Left renal pelvis (tissue), 4 donors: ENCODE results near the gene TSC22D4. TPM values are rescaled to one million over a fixed set of nuclear protein-coding genes. Genes with fewer than 3 reads are reported as not detected.
"Not testable (repeated sequence)": the region's sequence is repeated elsewhere in the genome, so short reads cannot be mapped to it uniquely, and the experiment has no call there.

ENCODE experiments used
- DNase-seq, 4 donors: peaks; one replicate each; pipeline ENCODE4 v3.0.0-alpha.2; 2013; ENCODE audit warnings: low read depth in 4 of 4, low spot score in 3 of 4
- polyA plus RNA-seq, 4 donors: library from polyadenylated mRNA; unstranded; fragments of 120-200 nt; gene quantifications; one replicate each; pipeline ENCODE4 v1.2.1, GENCODE V29; 2013; ENCODE audit not compliant: insufficient read length in 4 of 4

Gene TSC22D4
- polyA plus RNA-seq, 4 donors, result 29.1 to 57.6 (median 33.6) TPM

GRCh38 chr7:100476101-100476780 lies 2.8 kb downstream of the TSC22D4 start:
- DNase-seq, result no peak

GRCh38 chr7:100475549-100475948 lies 3.5 kb downstream of the TSC22D4 start:
- DNase-seq, result no peak

- DNase-seq, result no peak
Measured at GRCh38 chr7:100472854-100473499, 6.0 kb downstream of the TSC22D4 start.

GRCh38 chr7:100472121-100472851 lies 6.7 kb downstream of the TSC22D4 start:
- no peak for DNase-seq

- no peak for DNase-seq
Measured at GRCh38 chr7:100471021-100471420, 8.0 kb downstream of the TSC22D4 start.

GRCh38 chr7:100469227-100470044 lies 9.6 kb downstream of the TSC22D4 start:
- DNase-seq, result no peak

GRCh38 chr7:100467638-100468373 lies 11.2 kb downstream of the TSC22D4 start:
- no peak for DNase-seq

GRCh38 chr7:100466653-100467605 lies 12.1 kb downstream of the TSC22D4 start:
- no peak for DNase-seq

GRCh38 chr7:100465702-100466311 lies 13.2 kb downstream of the TSC22D4 start:
- DNase-seq, result no peak

- DNase-seq, result no peak
Measured at GRCh38 chr7:100465299-100465698, 13.7 kb downstream of the TSC22D4 start.

GRCh38 chr7:100464791-100465190 lies 14.2 kb downstream of the TSC22D4 start:
- no peak for DNase-seq

GRCh38 chr7:100464210-100464660 lies 14.8 kb downstream of the TSC22D4 start, which contains the start of gene SPACDR:
SPACDR (minus strand) TSS chr7:100464260; CDS start chr7:100464025, 235 bp downstream.
- no peak for DNase-seq

GRCh38 chr7:100457033-100457432 lies 22.0 kb downstream of the TSC22D4 start:
- DNase-seq, result no peak

- no peak for DNase-seq
Measured at GRCh38 chr7:100456562-100456961, 22.5 kb downstream of the TSC22D4 start.

- no peak for DNase-seq
Measured at GRCh38 chr7:100455206-100455605, 23.8 kb downstream of the TSC22D4 start.

- not testable (repeated sequence) for DNase-seq
Measured at GRCh38 chr7:100453854-100454253, 25.2 kb downstream of the TSC22D4 start.

- DNase-seq, result no peak
Measured at GRCh38 chr7:100452513-100452912, 26.5 kb downstream of the TSC22D4 start.

GRCh38 chr7:100449190-100449795 lies 29.7 kb downstream of the TSC22D4 start:
- DNase-seq, result no peak
